HG02642 (cell line): ENCODE data around the gene XYLT1.

ENCODE experiments used
- ATAC-seq: cut with Tn5 transposase; IDR thresholded peaks from one replicate; pipeline ENCODE4 v1.9.1; 2021; ENCODE audit warnings: mild to moderate bottlenecking; ENCODE audit not compliant: unreplicated experiment, poor library complexity

Gene XYLT1

DNA sequence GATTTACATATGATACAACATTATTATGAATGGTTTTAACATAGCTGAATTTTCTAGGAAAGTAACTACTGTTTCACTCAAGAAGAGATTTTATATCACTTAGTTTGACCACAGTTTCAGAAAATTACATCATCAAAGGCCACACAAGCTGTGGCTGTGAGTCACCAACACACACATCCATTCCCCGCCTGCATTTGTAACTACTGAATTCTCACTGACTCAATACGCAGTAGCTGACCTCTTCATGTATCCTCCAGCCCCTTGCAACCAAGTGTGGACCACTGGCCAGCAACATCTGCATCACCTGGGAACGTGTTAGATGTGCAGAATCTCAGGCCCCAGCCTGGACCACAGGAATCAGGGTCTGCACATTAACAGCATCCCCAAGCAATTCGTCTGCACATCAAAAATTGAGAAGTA is 197.6 kb downstream of the XYLT1 start:
- no peak for ATAC-seq

DNA sequence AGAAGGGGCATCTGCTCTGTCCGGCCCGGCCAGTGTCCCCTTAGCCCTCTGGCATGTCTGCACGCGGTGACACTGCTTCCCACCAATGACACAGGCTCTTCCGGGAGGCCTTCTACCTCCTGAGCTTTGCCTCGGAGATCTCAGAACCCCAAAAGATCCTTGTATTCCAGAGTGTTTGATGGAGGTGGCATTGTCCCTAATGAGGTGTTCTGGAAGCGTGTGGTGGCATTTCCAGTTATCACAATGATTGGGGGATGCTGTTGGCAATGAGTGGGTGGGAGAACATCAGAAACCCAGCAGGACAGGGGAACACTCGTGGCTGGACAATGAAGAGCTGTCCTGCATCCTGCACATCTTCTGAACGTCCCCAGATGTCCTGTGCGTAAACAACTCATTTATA is 198.0 kb downstream of the XYLT1 start:
- no peak for ATAC-seq

DNA sequence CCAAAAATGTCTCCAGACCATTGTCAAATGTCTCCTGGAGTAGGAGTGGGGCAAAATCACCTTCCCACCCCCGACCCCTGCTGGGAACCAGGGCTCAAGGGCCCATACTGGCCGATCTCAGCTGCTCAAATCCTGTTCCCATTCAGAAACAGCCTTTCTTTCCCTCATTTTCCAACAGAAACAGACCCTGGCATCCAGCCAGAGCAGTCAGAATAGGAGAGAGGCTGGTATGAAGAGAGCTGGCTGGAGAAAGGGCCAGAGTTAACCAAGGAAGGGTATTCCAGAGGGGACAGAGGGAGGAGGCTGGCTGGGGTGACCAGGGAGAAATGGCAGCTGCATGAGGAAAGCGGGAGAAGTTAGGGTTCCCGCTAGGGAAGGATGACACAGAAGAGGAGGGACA is 199.1 kb downstream of the XYLT1 start:
- ATAC-seq: no peak

DNA sequence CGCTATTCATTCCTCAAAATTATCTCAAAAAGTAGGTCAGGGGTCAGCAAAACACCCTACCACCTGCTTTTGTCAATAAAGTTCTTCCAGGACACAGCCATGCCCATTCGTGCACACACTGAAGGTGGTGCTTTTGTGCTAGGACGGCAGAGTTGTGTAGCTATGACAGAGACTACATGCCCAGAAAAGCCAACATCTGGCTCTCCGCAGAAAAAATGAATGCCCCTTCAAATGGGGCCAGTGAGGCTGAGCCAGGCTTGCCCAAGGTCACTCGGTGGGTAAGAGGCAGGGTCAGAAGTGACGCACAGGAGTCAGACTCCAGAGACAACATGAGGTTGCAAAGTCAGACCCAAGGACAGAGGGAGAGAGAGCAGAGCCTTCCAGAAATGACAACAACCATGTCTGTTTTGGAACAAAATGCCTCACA is 200.1 kb downstream of the XYLT1 start:
- no peak for ATAC-seq

DNA sequence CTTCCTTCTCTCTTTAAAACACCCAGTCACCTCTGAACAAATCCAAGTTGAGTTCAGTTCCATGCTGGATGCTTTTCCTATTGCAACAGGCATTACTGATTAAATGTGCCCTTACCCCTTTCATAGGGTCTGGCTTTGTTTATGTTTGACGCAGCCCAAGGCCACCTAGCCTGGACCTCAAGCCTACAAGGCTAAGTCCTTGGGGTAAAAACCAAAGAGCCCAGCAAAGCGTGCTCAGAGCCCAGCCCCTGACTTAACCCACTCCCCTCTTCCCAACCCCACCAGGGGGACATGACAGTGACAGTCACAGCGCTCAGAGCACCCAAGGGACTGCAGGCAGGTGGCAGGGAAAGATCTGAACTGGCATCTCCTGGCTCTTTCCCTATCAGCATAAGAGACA is 200.6 kb downstream of the XYLT1 start:
- no peak for ATAC-seq

DNA sequence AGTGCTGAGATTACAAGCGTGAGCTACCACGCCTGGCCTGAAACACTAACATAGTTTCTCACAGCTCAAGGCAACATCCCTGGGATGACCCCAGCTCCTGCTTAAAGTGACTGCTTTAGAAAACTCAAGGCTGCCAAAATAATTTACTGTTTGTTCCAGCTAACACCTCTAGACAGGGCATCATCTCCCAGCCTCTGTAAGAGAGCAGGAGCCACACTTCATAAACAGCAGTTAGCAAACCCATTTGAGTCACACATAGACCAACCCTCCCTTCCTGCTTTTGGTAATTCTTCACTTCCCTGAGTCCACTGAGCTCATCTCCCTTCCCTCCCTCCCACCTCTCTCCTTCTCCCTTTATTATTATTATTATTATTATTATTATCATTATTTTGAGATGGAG is 201.3 kb downstream of the XYLT1 start:
- no peak for ATAC-seq

DNA sequence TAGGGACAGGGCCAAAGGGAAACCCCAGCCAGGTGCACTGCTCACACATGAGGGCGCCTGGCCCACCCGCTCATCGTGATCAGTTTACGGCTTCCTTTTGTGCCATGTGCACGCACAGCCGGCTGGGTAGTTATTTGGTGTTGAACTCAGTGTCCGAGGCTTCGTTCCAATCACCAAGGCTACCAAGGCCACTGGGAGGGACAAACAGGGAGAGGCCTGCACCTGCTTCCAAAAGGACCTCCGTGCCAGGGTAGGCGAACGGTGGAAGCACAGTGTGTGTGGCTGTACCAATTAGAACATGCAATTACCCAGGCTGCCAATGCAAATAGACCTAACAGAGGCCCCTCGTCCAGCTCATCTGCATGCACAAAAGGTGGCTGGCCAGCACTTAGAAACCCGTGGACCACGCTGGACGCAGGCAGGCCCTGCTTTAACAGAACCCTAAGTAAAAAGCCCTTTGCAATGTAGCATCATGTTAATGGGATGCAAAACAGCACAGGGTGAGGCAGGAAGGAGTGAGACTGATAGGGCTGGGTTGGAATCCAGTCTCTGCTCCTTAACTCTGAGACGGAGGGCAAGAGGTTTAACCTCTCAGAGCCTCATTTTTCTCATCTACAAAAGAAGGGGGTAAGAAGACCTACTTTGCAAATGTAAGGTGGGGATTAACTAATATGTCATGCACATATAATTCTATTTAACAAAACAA is 204.0 kb downstream of the XYLT1 start:
- ATAC-seq: no peak

DNA sequence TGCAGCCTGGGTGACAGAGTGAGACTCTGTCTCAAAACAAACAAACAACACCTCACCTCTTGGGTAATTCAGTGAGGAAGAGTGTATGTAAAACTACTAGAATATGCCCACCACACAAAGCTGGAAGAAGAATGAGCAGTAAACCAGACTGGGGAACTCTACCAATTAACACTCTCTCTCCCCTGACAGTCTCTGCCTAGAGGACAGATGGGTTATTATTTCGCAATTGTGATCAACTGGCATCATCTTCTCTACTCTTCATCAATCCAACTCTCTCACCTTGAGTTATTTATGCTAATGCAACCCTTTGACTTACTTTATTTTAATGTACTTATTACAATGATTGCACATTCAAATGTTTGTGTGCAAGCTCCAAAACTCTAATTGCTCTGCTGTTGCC is 205.6 kb downstream of the XYLT1 start:
- ATAC-seq: no peak

DNA sequence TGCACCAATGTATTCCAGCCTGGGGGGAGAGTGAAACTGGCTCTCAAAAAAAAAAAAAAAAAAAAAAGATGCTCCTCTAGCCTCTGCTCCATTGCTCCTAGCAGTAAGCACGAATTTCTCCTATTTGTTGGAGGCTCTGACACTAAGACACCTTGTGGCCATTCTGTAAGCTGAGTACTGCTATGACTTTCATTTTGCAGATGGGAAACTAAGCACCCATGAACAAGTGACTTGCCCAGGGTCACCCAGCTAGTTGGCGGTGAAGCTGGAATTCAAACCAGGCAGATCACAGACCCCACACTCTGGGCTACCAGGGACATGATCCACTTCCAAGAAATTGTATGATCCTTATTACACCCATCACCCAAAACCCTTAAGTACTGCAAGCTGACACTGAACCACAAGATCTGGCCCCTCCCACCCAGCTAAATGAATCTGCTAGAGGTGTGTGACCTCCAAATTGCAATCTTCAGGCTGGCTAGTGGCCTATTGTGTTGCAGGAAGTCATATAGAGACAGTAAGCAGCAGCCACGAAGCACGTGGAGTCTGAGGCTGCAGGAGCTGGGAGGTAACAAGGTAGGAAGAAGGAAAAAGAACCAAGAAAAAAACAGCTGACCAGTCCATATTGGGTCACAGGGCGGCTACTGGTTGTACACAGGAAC is 209.4 kb downstream of the XYLT1 start:
- no peak for ATAC-seq

DNA sequence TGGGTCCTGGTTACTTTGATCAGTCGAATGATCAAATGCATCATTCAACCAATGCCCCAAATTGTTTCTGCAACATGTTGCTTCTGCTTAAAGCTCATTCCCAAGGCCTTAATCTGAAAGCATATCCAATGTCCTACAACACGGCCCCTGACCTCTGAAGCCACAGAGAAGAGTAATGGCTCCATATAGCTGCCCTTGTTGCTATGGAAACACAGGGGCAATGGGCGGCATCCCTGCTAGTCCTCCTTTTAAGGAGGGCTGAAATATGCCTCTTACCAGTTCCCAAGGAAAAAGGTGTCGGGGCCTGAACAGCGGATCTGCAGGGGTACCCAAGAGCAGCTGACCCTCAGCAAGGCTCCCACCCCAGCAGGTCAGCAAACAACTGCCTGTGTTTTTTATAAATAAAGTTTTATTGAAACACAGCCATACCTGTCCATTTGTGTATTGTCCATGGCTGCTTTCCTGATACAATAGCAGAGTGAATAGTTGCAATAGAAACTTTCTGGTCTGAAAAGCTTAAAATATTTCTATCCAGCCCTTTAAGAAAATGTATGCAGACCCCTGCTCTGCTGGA is 210.4 kb downstream of the XYLT1 start:
- ATAC-seq: no peak

DNA sequence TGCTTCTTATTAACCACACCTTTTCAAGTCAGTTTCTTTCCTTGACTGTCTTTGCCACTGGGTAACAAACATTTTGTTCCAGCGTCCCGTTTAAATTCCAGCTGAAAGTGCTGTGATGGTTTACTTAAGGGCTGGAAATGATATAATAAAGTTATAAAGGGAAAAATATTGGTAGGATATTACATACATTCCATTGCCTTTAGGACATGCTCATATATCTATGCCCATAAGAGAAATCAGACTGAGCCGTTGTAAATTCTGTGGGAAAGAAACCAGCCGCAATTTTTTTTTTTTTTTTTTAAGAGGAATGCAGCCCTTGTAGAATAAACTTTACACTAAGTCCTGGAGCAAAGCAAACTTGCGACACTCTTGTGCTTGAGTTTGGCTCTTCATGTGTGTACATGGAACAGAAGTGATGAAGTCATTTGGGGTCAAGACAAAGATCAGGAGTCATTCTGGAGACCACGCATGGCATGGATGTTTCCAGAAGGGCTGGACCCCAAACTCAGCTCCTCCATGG is 210.9 kb downstream of the XYLT1 start:
- ATAC-seq: no peak

DNA sequence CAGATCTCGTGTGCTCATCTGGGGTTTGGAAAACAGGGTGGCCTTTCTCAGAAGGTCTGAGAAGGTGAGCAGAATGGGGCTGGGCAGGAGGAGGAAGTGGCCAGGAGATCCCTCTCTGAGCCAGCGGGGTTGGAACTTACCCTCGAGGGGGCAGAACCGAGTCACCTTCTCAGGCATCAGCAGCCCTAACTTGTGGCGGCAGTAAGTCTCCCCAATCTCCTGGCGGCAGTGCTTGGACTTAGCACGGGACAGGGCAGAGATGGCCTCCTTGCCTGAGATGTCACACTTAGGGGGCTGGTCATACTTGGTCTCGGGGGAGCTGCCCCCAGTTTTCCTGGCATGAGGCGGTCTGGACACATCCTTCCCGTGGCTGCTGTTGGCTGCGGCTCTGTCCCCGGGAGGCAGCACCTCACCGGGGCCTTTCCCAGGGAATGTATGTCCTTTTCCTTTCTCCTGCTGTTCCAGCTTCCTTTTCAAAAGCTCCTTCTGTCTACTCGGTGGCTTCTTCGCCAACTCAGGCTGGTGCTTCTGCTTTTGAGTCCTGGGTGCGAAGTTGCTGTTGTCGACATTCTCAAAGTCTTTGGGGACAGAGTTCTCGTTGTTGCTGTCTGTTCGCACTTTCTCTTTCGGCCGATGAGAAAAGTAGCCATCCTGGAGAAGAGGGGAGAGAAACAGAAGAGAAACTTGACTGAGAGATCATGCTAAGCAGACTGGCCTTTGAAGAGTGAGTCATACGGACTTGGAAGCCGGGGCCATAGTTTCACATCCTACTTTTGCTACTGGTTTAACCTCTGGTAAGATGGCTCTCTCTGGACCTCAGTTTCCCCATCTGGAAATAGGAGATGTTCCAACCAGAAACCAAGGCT is 211.7 kb downstream of the XYLT1 start:
- ATAC-seq: no peak

DNA sequence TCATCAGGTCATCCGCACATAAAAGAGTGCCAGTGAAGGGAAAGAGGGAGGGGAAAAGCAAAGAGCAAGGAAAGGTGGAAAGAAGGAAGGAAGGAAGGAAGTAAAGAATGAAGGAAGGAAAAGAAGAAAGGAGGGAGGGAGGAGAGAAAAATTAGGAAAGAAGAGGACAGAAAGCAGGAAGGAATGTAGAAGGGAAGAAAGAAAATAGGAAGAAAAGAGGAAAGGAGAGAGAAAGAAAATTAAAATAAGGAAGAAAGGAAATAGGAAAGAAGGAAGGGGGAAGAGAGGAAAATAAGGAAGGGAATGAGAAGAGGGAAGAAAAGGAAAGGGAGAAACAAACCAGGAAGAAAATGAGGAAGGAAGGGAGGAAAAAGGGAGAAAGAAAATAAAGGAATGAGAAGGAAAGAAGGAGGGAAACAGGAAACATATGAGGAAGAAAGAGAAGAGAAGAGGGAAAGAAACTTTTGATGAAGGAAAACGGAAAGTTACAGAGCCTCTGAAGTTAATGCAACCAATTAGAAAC is 212.6 kb downstream of the XYLT1 start:
- no peak for ATAC-seq

DNA sequence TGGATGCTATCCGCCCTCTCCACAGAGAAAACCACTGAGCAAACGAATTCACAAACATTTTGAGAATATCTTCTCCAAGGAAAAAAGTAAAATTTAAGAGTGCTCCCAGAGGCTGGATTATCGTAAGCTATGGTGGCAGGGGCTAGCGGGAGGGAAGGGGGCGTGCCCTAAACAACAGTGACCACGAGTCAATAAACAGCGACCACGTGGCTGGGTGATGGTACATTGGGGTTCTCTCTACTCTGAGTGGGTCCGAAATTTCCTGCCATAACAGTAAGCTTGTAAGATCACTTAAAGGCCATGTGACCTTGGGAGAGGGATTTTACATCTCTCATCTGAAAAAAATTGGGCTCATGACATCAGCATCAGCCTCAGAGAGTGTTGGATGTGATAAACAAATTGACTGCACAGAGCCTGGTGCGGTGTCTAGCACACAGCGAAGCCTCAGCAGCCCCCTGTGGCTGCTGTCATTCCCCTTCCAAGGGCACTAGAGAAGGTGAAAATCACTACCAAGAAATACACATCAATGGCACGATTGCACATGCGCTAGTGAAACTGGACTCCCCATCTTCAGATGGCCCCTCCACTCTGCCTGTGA is 213.2 kb downstream of the XYLT1 start:
- ATAC-seq: no peak

DNA sequence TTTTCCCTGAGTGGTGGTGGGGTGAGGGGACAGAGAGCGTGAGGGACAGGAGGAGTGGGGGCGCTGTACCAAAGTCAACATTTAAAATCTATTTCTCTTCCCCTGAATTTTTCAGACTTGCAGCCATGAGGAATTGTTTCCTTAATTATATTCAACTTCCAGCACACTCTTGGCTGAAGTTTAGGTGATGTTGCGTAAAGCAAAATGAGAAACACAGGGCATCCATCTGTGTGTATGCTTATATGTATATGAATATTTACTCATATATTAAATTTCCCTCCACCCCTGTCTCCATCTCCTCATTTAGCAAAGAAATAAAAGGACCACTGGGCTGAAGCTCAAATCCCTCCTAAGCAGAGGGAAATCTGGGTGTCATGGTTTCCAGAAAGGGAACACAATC is 218.1 kb downstream of the XYLT1 start:
- no peak for ATAC-seq

DNA sequence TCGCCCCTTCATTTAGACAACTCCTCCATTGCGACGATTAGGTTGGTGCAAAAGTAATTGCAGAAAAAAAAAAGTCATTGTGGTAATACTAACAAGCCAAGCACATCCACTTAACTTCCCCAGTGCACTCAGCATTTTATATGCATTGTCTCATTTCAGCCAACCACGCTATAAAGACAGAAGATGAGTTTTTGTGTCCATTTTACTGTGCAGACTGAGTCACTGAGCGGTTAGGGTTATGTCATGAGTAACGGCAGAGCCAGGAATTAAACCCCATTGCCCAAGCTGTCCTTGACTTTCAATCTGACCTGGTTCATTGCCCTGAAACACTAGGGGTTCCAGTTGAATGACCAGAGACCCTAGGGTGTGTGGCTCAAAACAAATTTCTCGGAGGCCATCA is 218.7 kb downstream of the XYLT1 start:
- no peak for ATAC-seq

DNA sequence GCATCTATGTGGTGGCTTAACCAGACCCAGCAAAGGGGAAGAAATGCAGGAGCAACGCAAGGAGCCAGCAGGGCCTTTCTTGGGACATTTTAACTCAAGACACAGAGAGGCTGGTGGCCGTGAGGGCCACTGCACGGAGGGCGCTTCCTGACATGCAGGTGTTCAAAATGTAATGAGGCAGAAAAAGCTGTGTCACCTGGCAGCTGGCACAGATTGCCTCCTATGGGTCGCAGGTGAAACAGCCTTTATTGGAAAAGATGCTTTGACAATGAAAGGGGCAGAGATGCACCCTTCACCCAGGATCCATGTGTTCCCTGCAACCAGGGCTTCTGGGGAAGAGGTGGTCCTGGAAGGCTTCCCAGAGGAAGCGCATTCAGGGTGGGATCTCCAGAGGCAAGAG is 219.3 kb downstream of the XYLT1 start:
- ATAC-seq: no peak

DNA sequence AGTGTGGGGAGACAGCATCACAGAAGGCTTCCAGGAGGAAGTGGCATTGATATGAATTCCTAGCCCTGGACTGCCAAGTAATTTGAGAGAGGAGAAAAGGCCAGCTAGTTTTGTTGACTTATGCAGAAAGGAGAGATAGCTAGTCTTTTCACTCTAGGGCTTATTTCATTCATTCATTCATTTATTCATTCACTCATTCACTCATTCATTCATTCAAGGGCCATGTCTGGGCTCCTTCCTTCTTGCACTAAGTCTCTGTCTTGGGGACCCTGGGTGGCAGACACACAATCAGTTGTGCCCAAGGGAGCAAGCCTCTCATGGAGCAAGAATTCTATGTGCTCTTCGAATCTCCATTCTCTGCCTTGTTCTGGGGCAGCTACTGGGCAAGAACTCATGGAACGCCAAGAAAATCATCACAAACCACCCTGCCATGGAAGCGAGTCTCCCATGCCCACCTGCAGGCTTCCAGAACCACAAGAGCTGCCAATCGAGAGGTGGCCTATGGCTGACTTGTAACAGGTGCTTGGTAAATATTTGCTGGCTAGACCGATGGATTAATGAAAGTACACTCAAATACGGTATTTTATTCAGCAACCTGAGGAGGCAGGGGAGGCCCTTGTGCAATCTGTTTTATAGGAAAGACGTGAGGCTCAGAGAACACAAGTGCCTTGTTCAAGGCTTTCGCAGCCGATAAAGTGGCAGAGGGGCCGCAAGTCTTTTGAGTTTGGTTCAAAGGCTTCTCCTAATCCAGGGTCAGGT is 223.6 kb downstream of the XYLT1 start:
- ATAC-seq: no peak

DNA sequence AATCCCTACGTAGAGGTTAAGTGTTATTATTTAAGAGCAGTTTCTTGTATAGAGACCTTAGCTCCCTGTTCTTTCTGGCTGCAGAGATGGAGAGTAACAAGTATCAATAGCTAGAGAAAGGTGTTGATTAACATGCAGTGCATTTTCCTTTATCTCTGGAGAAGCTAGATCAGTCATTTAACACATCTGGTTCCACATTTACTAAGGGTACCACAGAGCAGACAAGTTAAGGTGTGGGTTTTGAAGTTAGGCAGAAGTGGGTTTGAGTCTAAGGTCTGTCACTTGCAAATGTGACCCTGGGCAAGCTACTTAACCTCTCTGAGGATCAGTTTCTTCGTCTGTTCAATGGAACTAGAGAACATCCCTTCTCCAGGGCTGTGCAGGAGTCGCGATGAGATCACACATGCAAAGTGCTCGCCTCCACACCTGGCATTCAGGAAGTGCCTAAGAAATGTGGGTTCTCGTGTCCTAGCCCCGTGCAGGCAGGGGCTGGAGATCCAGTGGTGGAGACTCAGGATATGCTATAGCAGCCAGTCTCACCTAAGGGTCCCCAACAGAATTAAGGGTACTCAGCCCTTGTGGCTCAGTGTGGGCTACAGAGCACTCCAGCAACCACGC is 224.4 kb downstream of the XYLT1 start:
- no peak for ATAC-seq
